Smooth muscle cell of trachea (primary cell): Measurements from ENCODE around the gene GOLGA6L22. TPM values are rescaled to one million over a fixed set of nuclear protein-coding genes. Genes with fewer than 3 reads are reported as not detected.

Experiments
- total RNA-seq: library from RNA; depleted of rRNA; stranded (reverse); fragments of >200 nt; gene quantifications from 2 replicates; pipeline ENCODE4 v1.2.1, GENCODE V29; 2014

GOLGA6L22 gene
- not detected in 2 replicates for total RNA-seq

DNA sequence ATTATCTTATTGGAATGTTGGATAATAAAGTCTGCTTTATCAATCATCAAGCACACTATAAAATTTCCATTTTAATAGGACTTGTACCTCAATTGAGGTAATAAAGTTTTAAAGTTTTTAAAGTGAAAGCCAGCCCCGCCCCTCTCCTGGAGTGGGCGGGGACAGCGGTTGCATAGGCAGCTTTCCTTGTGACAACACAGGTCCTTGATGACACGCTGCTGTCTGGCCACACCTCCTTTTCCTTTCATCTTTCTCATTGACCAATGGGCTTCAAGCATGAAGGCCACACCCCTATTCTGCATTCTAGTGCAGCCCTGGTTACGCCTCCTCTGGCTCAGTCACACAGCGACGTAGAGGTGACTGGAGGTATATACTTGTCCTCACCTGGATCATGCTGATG lies at the start of gene GOLGA6L22:
Gene GOLGA6L22 (plus strand): TSS at position 301 of the 400 bp plus-strand sequence. CDS start 91 bp downstream, at position 392.

